ENCODE measurements around the gene TCEA3.
"Not testable (repeated sequence)": the region's sequence is repeated elsewhere in the genome, so short reads cannot be mapped to it uniquely, and the experiment has no call there.

TCEA3 gene

GRCh38 chr1:23376890-23377811 is 47.4 kb downstream of the TCEA3 start:
- no peak for DNase-seq (ENCODE audit: low read depth in 1 of 2, low spot score in 1 of 2)
- in situ Hi-C loops (cut with HindIII; ENCODE audit: low pct_unique_long_range_greater_than_20kb, low sequenced_read_pairs): no loop called here
- no peak for TF ChIP-seq JUND (IDR thresholded peaks at IDR 0.05; ENCODE audit: low read depth)

- in situ Hi-C loops (cut with HindIII; ENCODE audit: low pct_unique_long_range_greater_than_20kb, low sequenced_read_pairs); DNase-seq (ENCODE audit: low read depth in 1 of 2, low spot score in 1 of 2): not testable (repeated sequence)
These were observed 50.3 kb downstream of the TCEA3 start for GRCh38 chr1:23374079-23374735.

GRCh38 chr1:23371987-23372880 is 52.3 kb downstream of the TCEA3 start:
- in situ Hi-C loops (cut with HindIII; ENCODE audit: low pct_unique_long_range_greater_than_20kb, low sequenced_read_pairs): no loop called here
- DNase-seq (ENCODE audit: low read depth in 1 of 2, low spot score in 1 of 2): no peak
- TF ChIP-seq JUND (IDR thresholded peaks at IDR 0.05; ENCODE audit: low read depth): no peak

- peak in 1 of 2 experiments; percentile 41 for DNase-seq (ENCODE audit: low read depth in 1 of 2, low spot score in 1 of 2)
- TF ChIP-seq JUND (IDR thresholded peaks at IDR 0.05; ENCODE audit: low read depth): no peak
- in situ Hi-C loops (cut with HindIII; ENCODE audit: low pct_unique_long_range_greater_than_20kb, low sequenced_read_pairs): no loop called here
These were observed 53.6 kb downstream of the TCEA3 start for GRCh38 chr1:23370709-23371584.

GRCh38 chr1:23370330-23370708 is 54.2 kb downstream of the TCEA3 start:
- no peak for TF ChIP-seq JUND (IDR thresholded peaks at IDR 0.05; ENCODE audit: low read depth)
- no peak for DNase-seq (ENCODE audit: low read depth in 1 of 2, low spot score in 1 of 2)
- in situ Hi-C loops (cut with HindIII; ENCODE audit: low pct_unique_long_range_greater_than_20kb, low sequenced_read_pairs): no loop called here

- TF ChIP-seq JUND (IDR thresholded peaks at IDR 0.05; ENCODE audit: low read depth): no peak
- in situ Hi-C loops (cut with HindIII; ENCODE audit: low pct_unique_long_range_greater_than_20kb, low sequenced_read_pairs): no loop called here
- peak in 1 of 2 experiments; percentile 25 for DNase-seq (ENCODE audit: low read depth in 1 of 2, low spot score in 1 of 2)
These were observed 55.1 kb downstream of the TCEA3 start, which contains the start of gene ZNF436 for GRCh38 chr1:23369335-23370013. ZNF436 (minus strand) TSS chr1:23369836; CDS start chr1:23368005, 1,831 bp downstream.

- in situ Hi-C loops (cut with HindIII; ENCODE audit: low pct_unique_long_range_greater_than_20kb, low sequenced_read_pairs): no loop called here
- peak; percentile 55 to 91 for DNase-seq (ENCODE audit: low read depth in 1 of 2, low spot score in 1 of 2)
- no peak for TF ChIP-seq JUND (IDR thresholded peaks at IDR 0.05; ENCODE audit: low read depth)
These were observed 55.8 kb downstream of the TCEA3 start for GRCh38 chr1:23368562-23369334.

GRCh38 chr1:23367791-23368561 is 56.6 kb downstream of the TCEA3 start:
- in situ Hi-C loops (cut with HindIII; ENCODE audit: low pct_unique_long_range_greater_than_20kb, low sequenced_read_pairs): no loop called here

GRCh38 chr1:23367451-23367790 is 57.1 kb downstream of the TCEA3 start:
- in situ Hi-C loops (cut with HindIII; ENCODE audit: low pct_unique_long_range_greater_than_20kb, low sequenced_read_pairs): no loop called here
- TF ChIP-seq JUND (IDR thresholded peaks at IDR 0.05; ENCODE audit: low read depth): no peak
- no peak for DNase-seq (ENCODE audit: low read depth in 1 of 2, low spot score in 1 of 2)

More at GRCh38 chr1:23367791-23368561, 56.6 kb downstream of the TCEA3 start:
- no peak for TF ChIP-seq JUND (IDR thresholded peaks at IDR 0.05; ENCODE audit: low read depth)
- peak; percentile 87 to 97 for DNase-seq (ENCODE audit: low read depth in 1 of 2, low spot score in 1 of 2)

GRCh38 chr1:23366598-23366997 is 58.0 kb downstream of the TCEA3 start:
- in situ Hi-C loops (cut with HindIII; ENCODE audit: low pct_unique_long_range_greater_than_20kb, low sequenced_read_pairs): no loop called here
- peak in 1 of 2 experiments; percentile 46 for DNase-seq (ENCODE audit: low read depth in 1 of 2, low spot score in 1 of 2)
- TF ChIP-seq JUND (IDR thresholded peaks at IDR 0.05; ENCODE audit: low read depth): no peak

All from T47D (cell line).